Measurements from ENCODE around the gene XNDC1N. TPM values are rescaled to one million over a fixed set of nuclear protein-coding genes. Genes with fewer than 3 reads are reported as not detected.

XNDC1N gene, protein sequence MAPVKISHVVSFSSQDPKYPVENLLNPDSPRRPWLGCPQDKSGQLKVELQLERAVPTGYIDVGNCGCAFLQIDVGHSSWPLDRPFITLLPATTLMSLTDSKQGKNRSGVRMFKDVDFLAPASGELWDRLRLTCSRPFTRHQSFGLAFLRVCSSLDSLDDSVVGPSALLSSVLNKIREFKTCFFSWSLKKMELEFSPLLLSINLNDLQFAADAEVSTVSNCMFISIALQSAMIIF
- total RNA-seq, result 1.8 and 7.8 TPM in 2 replicates

DNA sequence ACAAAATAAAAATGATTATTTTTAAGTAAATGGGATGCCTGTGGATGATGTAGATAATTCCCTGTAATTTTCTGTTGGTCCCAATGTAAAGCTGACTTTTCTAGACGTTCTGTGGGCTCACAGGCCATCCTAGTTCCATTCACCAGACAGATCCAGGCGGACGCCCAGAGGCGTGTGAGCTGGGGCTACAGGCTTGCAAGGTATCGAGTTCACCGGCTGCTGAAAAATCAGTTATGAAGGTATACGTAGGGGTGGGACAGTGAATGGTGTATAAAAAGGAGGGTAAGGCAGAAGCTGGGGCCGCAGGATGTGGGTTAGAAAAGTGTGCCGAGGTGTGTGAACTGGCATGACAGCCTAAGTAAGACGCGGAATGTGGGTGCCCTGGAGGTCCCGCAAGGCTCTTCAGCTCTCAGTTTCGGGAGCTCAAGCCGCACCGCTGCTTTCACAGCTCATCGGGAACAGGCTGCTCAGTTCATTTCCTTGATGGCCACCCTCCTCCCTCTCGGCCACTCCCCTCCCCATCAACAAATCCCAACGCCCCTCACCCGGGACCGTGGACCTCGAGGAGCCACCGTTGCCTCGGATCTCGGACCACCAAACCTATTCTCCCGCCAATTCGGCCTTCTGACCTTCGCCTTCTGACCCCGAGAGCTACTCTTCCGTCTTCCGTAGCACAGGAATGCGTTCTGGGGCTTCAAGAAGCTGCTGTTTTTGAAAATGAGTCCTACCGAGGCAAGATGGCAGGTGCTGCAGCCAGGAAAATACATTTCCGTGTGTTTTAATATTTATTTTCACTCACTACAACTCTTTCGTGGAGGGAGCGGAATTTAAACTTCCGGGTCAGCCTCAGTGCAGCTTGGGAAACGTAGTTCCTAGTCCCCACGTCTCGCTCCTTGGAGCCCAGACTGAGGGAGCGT lies at the start of gene XNDC1N:
Gene XNDC1N (minus strand): TSS at position 775 of the 917 bp plus-strand sequence. CDS start 5,241 bp downstream, outside the sequence.

DNA sequence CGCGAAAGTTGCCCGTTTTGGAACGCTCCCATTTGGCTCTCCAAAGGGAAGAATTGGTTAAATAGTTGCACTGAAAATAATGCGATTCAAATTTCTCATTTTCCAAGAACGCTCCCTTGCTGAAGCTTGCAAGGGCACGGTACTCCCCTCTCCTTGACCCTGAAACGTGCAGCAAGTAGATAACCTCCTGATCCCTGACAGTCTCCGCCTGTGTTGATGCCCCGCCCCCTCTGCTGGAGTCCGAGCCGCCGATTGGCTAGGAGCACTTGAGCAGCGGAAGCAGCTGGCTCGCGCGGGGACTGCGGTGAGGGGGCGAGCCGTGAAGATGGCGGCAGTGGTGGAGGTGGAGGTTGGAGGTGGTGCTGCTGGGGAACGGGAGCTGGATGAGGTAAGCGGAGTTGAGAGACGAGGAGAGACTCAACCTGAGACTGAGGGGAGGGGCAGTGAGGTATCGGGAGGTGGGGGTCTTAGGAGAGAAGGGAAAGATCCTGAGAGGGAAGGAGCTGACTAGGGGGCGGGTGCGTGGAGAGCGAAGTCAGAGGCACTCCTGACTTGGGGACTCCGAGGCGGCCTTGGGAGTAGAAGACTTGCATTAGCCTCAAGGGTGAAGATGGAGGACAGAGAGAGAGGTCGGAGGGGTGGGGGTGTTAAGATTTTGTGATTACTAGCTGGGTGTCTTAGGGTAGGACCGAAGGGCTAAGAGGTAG lies 496 bp upstream of the XNDC1N start, which contains the start of gene RNF121:
Gene RNF121 (plus strand): TSS at position 310 of the 707 bp plus-strand sequence. CDS start 16 bp downstream, at position 326.

Other genes starting within 250 kb of the XNDC1N start
- gene DEFB108B, start 95.4 kb downstream of the XNDC1N start, total RNA-seq, result not detected in 2 replicates
- gene DEFB131B, start 50.1 kb downstream of the XNDC1N start, total RNA-seq, result not detected in 2 replicates
- gene RNF121, start 452 bp upstream of the XNDC1N start, total RNA-seq, result 25.7 and 27.7 TPM in 2 replicates
- 0.86 and 0.89 TPM in 2 replicates for gene IL18BP, start 70.3 kb upstream of the XNDC1N start, total RNA-seq
- gene NUMA1, start 151.9 kb upstream of the XNDC1N start, total RNA-seq, result 124 TPM in 2 replicates
- gene LRRC51, start 152.3 kb upstream of the XNDC1N start, total RNA-seq, result 4.3 and 8.7 TPM in 2 replicates
- gene LAMTOR1, start 174.7 kb upstream of the XNDC1N start, total RNA-seq, result 171 and 225 TPM in 2 replicates
- gene TOMT, start 177.3 kb upstream of the XNDC1N start, total RNA-seq, result 1.9 TPM in 1 of 2 replicates, not detected in the other
- 52.3 and 85.6 TPM in 2 replicates for gene ANAPC15, start 184.1 kb upstream of the XNDC1N start, total RNA-seq
- not detected in 2 replicates for gene FOLR3, start 207.1 kb upstream of the XNDC1N start, total RNA-seq

All from myometrial cell (primary cell).